ENCODE results near the gene MRPS6.

MRPS6 gene

DNA sequence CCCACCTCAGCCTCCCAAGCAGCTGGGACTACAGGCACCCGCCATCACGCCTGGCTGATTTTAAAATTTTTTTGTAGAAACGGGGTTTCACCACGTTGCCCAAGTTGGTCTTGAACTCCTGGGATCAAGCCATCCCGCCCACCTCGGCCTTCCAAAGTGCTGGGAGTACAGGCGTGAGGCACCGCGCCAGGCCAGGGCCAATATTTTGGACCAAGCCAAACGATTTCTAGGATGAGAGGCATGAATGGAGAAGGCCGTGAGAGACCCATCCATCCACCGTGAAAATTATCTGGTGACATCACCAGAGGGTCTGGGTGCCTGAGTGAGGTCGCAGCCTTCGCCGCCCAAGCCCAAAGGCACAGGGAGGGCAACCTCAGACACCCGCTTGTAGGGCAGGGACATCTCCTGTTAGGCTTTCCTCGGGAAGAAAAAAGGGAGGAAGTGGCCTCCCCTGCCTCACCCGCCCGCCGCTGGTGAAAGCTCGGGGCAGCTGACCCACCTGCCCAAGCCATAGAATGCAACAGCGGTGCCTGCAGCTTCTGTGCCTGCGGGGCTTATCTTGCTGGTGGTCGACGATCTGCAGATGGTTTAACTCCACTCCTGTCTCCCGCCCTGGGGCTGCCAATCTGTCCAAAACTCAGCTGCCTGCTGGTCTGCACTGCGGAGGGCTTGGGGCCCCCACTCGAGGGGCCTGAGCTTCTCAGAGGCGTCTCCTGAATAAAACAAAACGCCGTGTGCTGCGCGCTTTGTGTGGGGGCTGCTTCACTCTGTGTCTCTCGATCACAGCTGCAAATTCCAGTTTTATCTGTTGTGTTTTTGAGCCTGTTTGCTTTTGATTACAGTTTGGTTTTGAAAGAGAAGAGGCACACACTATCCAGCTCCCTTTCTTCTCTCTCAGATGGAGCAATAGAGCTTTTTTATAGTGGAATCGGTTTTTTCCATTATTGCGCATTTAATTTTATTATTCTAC lies 85.8 kb downstream of the MRPS6 start:
- TF ChIP-seq, protein P1, sequence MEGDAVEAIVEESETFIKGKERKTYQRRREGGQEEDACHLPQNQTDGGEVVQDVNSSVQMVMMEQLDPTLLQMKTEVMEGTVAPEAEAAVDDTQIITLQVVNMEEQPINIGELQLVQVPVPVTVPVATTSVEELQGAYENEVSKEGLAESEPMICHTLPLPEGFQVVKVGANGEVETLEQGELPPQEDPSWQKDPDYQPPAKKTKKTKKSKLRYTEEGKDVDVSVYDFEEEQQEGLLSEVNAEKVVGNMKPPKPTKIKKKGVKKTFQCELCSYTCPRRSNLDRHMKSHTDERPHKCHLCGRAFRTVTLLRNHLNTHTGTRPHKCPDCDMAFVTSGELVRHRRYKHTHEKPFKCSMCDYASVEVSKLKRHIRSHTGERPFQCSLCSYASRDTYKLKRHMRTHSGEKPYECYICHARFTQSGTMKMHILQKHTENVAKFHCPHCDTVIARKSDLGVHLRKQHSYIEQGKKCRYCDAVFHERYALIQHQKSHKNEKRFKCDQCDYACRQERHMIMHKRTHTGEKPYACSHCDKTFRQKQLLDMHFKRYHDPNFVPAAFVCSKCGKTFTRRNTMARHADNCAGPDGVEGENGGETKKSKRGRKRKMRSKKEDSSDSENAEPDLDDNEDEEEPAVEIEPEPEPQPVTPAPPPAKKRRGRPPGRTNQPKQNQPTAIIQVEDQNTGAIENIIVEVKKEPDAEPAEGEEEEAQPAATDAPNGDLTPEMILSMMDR (conservative IDR thresholded peaks at IDR 0.05; ENCODE audit: low read depth, low read length) = no peak
- Histone ChIP-seq H3K27ac (no peak overlapping the region), H3K4me1 (ENCODE audit: low read depth, poor library complexity, severe bottlenecking) (no peaks in the 10 kb centered on the region), H3K36me3 (ENCODE audit: insufficient read depth) (no peaks in the 10 kb centered on the region), H3K79me2 (ENCODE audit: insufficient read depth, low read depth) (no peaks in the 10 kb centered on the region), H4K20me1 (ENCODE audit: insufficient read depth) (no peaks in the 10 kb centered on the region), H3K4me3 (IDR thresholded peaks at IDR 0.05; ENCODE audit: insufficient read depth, low read depth, low read length) (no peak overlapping the region), H2AFZ (ENCODE audit: low read depth) (no peak overlapping the region), H3K4me2 (no peak overlapping the region), H3K9ac (no peak overlapping the region), H3K27me3 (ENCODE audit: insufficient read depth, low read depth) (no peaks in the 10 kb centered on the region)

DNA sequence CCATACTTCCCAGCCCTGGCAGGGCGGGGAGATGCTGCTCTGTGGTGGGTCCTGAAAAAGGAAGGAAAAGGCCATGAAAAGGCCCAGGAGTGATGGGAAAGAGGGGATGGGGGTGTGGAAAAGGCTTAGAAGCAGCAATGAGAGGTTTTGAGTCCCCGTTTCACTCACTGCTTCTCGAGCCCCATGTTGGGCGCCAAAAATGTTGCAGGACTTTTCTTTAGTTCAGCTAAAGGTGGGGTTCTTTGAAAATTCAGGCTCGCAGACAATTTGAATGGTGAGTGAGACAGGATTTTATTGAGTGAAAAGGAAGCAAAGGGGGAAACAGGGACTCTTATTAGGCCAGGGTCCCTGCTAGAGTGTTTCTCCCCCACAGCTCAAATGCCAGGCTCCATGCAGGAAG lies 93.1 kb downstream of the MRPS6 start:
- Histone ChIP-seq H3K36me3 (ENCODE audit: insufficient read depth) (no peaks in the 10 kb centered on the region), H3K9ac (no peak overlapping the region), H2AFZ (ENCODE audit: low read depth) (no peak overlapping the region), H3K27ac (no peak overlapping the region), H3K4me2 (no peak overlapping the region), H3K4me1 (ENCODE audit: low read depth, poor library complexity, severe bottlenecking) (no peaks in the 10 kb centered on the region), H4K20me1 (ENCODE audit: insufficient read depth) (no peaks in the 10 kb centered on the region), H3K79me2 (ENCODE audit: insufficient read depth, low read depth) (no peaks in the 10 kb centered on the region), H3K4me3 (IDR thresholded peaks at IDR 0.05; ENCODE audit: insufficient read depth, low read depth, low read length) (no peak overlapping the region), H3K27me3 (ENCODE audit: insufficient read depth, low read depth) (no peaks in the 10 kb centered on the region)
- TF ChIP-seq, protein P1 (conservative IDR thresholded peaks at IDR 0.05; ENCODE audit: low read depth, low read length) = no peak

DNA sequence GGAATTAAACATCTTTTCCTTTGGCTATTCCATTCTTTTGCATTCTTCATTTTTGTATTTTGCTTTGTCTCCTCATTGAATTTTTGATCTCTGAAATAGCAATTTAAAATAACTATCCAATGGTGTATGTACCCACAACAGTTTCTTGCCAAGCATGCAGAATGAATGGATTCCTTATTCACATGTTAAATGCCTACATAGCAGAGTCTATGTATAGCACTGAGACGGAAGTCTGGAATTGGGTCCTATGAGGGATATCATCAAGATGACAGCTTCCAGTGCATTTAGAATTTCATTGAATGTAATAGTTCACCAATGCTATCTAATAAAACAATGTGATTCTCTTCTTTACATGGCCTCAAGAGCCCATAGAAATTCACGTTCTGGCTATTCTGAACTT lies 97.5 kb downstream of the MRPS6 start:
- Histone ChIP-seq H3K4me2 (no peak overlapping the region), H3K27me3 (ENCODE audit: insufficient read depth, low read depth) (no peaks in the 10 kb centered on the region), H3K4me1 (ENCODE audit: low read depth, poor library complexity, severe bottlenecking) (no peaks in the 10 kb centered on the region), H3K79me2 (ENCODE audit: insufficient read depth, low read depth) (no peaks in the 10 kb centered on the region), H3K9ac (no peak overlapping the region), H2AFZ (ENCODE audit: low read depth) (no peak overlapping the region), H3K4me3 (IDR thresholded peaks at IDR 0.05; ENCODE audit: insufficient read depth, low read depth, low read length) (no peak overlapping the region), H3K36me3 (ENCODE audit: insufficient read depth) (no peaks in the 10 kb centered on the region), H4K20me1 (ENCODE audit: insufficient read depth) (no peaks in the 10 kb centered on the region), H3K27ac (no peak overlapping the region)
- TF ChIP-seq, protein P1 (conservative IDR thresholded peaks at IDR 0.05; ENCODE audit: low read depth, low read length) = no peak

DNA sequence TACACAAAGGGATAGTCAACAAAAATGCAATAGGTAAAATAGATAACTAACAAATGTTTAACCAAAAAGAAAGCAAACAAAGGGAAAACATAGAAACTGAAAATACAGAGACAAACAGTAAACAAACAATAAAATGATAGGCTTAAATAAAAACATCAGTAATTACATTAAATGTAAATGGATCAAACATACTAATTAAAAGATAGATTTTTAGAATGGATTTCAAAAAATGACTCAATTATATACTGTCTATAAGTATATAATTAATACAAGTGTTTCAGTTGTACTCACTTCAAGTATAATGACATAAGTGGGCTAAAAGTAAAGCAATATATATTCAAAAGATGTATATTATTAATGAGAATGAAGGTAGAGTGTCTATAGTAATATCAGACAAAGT lies 101.1 kb downstream of the MRPS6 start:
- Histone ChIP-seq H3K27ac (no peak overlapping the region), H4K20me1 (ENCODE audit: insufficient read depth) (no peaks in the 10 kb centered on the region), H3K4me3 (IDR thresholded peaks at IDR 0.05; ENCODE audit: insufficient read depth, low read depth, low read length) (no peak overlapping the region), H3K4me1 (ENCODE audit: low read depth, poor library complexity, severe bottlenecking) (no peaks in the 10 kb centered on the region), H3K27me3 (ENCODE audit: insufficient read depth, low read depth) (no peaks in the 10 kb centered on the region), H3K79me2 (ENCODE audit: insufficient read depth, low read depth) (no peaks in the 10 kb centered on the region), H3K4me2 (no peak overlapping the region), H3K36me3 (ENCODE audit: insufficient read depth) (no peaks in the 10 kb centered on the region), H2AFZ (ENCODE audit: low read depth) (no peak overlapping the region), H3K9ac (no peak overlapping the region)
- TF ChIP-seq, protein P1 (conservative IDR thresholded peaks at IDR 0.05; ENCODE audit: low read depth, low read length) = no peak

Data from KMS-11 (cell line).